Activated CD4-positive, alpha-beta memory T cell treated with anti-CD3 and anti-CD28 coated beads for 36 hours (primary cell): Measurements from ENCODE around the gene COLQ. TPM values are rescaled to one million over a fixed set of nuclear protein-coding genes. Genes with fewer than 3 reads are reported as not detected.

Experiments
- CTCF ChIA-PET: fragments of 350-600 bp; sonication (Branson Sonifier 250); formaldehyde crosslinking; loops from one replicate; lab custom pipeline; 2021; ENCODE audit warnings: antibody characterized with exemption, inconsistent platforms; lab: Charles Lee
- POLR2A ChIA-PET: fragments of 350-600 bp; sonication (Branson Sonifier 250); formaldehyde crosslinking; loops from one replicate; lab custom pipeline; 2021; ENCODE audit warnings: antibody characterized with exemption; lab: Charles Lee
- DNase-seq: peaks from one replicate; pipeline ENCODE4 v3.0.0-alpha.2; 2020
- H3K27ac Mint-ChIP-seq: one replicate; pipeline ENCODE4 v1.8.0; 2021; ENCODE audit warnings: mixed read lengths
- H3K27me3 Mint-ChIP-seq: one replicate; pipeline ENCODE4 v1.8.0; 2021; ENCODE audit warnings: mixed read lengths
- H3K36me3 Mint-ChIP-seq: one replicate; pipeline ENCODE4 v1.8.0; 2021; ENCODE audit warnings: mixed read lengths
- H3K4me1 Mint-ChIP-seq: one replicate; pipeline ENCODE4 v1.8.0; 2021; ENCODE audit warnings: low read depth, mixed read lengths
- H3K4me3 Mint-ChIP-seq: one replicate; pipeline ENCODE4 v1.8.0; 2021; ENCODE audit warnings: mild to moderate bottlenecking, mixed read lengths
- H3K9me3 Mint-ChIP-seq: one replicate; pipeline ENCODE4 v1.8.0; 2021; ENCODE audit warnings: mixed read lengths
- intact Hi-C: fragments of 100-400 bp; cut with micrococcal nuclease; formaldehyde crosslinking; loops from one replicate; pipeline ENCODE4 v1.15.1; 2023
- total RNA-seq, 2 experiments: library from RNA; stranded (reverse); gene quantifications; one replicate each; pipeline ENCODE4 v1.2.3, GENCODE V29; 2021

COLQ gene
- total RNA-seq, 2 experiments from 2014 or later, result 1.4 to 1.5 TPM

DNA sequence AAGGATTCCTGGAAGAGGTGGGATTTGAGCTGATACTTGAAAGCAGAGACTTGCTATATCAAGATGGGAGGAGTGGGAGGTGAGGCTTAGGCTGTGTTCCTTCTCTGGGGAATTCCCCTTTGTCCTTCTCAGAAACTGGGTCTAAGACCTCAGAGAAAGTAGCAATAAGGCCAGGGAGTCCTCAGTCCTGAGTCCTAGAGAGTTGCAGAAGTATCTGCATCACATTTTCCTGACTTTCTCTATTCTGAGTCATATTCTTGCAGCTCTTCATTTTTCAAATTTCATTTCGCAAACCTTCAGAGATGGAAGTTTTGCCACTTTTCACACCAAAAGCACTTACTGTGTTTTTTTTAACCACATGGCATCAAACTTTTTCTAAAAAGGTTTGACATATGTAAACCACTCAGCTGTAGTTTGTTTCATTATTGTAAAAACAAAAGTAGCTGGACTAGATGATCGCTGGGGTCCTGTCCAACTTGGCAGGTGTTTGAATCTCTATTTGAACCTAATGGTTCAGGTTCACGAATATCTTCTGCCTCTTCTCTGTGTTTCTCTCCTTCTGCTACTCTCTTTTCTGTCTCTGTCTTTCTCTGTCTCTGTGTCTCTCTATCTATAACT lies 21.3 kb downstream of the COLQ start:
- no peak for DNase-seq
- intact Hi-C loops, result loop anchor here (5.0 kb wide), 1 partner anchor 73 kb away; the partner anchor contains the start of genes EAF1 and METTL6
- no peak overlapping the region for H3K27ac Mint-ChIP-seq
- H3K27me3 Mint-ChIP-seq, result no peaks in the 10 kb centered on the region
- POLR2A ChIA-PET, result interaction anchor here (1.2 kb wide), 1 partner anchor 18 kb away, joined by 4 read pairs; no protein-coding TSS in a partner anchor
- H3K9me3 Mint-ChIP-seq, result no peaks in the 10 kb centered on the region
- peaks cover 25% of the 10 kb centered on the region for H3K4me1 Mint-ChIP-seq
- H3K4me3 Mint-ChIP-seq, result no peak overlapping the region
- CTCF ChIA-PET, result interaction anchor here (0.6 to 1.4 kb wide), 2 partner anchors 232 to 297 kb away, joined by 3 read pairs; no protein-coding TSS in a partner anchor
- no peaks in the 10 kb centered on the region for H3K36me3 Mint-ChIP-seq

DNA sequence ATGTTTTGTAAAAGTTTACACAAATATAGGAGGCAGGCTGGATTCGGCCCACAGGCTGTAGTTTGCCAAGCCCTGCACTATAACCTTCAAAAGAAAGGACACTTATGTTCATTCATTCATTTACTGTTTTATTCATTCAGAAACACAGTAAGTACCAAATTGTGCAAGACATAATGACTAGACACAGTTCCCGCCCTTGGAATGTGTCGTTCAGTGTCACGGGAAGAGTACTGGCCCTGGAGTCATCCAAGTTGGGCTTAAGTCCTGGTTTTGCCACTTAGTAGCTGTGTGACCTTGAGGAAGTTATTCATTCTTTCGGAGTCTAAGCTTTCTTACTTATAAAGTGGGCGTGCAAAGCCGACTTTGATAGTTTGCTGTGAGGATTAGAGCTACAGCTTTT lies 22.0 kb downstream of the COLQ start:
- intact Hi-C loops, result no loop called here
- CTCF ChIA-PET, result interaction anchor here (0.6 to 1.4 kb wide), 2 partner anchors 232 to 296 kb away, joined by 3 read pairs; no protein-coding TSS in a partner anchor
- H3K36me3 Mint-ChIP-seq, result no peaks in the 10 kb centered on the region
- no peak for DNase-seq
- no peak overlapping the region for H3K4me3 Mint-ChIP-seq
- H3K9me3 Mint-ChIP-seq, result no peaks in the 10 kb centered on the region
- H3K27me3 Mint-ChIP-seq, result no peaks in the 10 kb centered on the region
- no peak overlapping the region for H3K27ac Mint-ChIP-seq
- H3K4me1 Mint-ChIP-seq, result peaks cover 25% of the 10 kb centered on the region
- POLR2A ChIA-PET, result interaction anchor here (1.2 kb wide), 1 partner anchor 19 kb away, joined by 4 read pairs; no protein-coding TSS in a partner anchor

DNA sequence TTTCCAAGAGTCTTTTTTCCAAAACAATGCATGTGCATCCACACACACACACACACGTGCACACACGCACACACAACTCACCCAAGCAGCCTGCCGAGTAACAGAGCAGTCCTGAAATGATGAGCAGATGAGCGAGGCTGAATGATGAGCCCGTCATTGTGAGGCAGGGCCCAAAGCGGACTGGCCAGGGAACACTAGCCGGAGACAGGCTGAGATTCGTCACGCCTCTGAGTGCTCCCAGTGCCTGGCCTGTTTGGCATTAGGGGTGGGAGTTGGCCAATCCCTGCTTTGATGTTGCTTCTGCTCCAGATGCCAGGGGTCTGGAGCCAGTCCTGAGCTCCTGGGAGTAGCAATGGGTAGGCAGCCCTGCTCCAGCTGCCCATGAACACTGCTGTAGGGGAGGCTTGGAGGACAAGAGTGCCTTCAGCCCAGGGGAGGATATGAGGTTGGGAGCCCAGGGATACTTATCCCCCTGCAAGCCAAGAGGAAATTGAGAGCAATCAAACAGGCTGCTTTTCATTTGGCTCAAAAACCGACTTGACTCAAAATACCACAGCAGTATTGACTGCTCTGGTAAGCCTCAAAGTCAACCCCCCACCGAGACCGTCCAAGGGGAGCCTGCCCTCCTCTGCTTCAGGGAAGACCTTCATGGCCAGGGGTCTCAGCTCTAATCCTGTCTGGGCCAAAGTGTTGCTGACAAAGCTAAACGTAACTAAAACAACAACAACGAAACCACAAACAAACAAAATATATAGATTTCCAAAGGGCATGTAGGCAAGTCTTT lies 22.9 kb downstream of the COLQ start:
- DNase-seq, result no peak
- H3K9me3 Mint-ChIP-seq, result no peaks in the 10 kb centered on the region
- H3K4me1 Mint-ChIP-seq, result peaks cover 25% of the 10 kb centered on the region
- H3K27ac Mint-ChIP-seq, result no peak overlapping the region
- CTCF ChIA-PET, result interaction anchor here (0.8 to 1.4 kb wide), 2 partner anchors 16 to 296 kb away, joined by 3 read pairs; no protein-coding TSS in a partner anchor
- H3K27me3 Mint-ChIP-seq, result no peaks in the 10 kb centered on the region
- intact Hi-C loops, result no loop called here
- H3K4me3 Mint-ChIP-seq, result no peak overlapping the region
- no peaks in the 10 kb centered on the region for H3K36me3 Mint-ChIP-seq
- POLR2A ChIA-PET, result no interaction called here

DNA sequence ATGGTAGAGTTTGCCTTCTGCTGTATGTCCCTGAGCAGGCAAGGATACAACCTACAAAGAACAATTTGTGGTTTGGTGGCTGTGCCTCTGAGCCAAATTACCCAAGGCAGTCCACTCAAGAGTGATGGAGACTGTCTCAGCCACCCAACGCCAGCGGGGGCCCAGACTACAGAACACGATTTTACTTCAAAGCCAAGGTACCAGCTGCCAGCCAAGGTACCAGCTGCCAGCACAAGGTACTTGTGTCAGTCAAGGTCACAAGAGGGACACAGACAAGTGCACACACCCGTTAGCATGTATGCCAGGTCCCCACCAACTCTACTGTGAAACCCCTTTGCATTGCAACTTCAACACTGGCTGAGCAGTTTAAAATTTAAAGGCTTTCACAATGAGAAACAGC lies 23.5 kb downstream of the COLQ start:
- no peaks in the 10 kb centered on the region for H3K27me3 Mint-ChIP-seq
- H3K4me3 Mint-ChIP-seq, result no peak overlapping the region
- no peaks in the 10 kb centered on the region for H3K36me3 Mint-ChIP-seq
- ChIA-PET CTCF (no interaction called here), POLR2A (no interaction called here)
- H3K9me3 Mint-ChIP-seq, result no peaks in the 10 kb centered on the region
- H3K4me1 Mint-ChIP-seq, result peaks cover 25% of the 10 kb centered on the region
- intact Hi-C loops, result no loop called here
- H3K27ac Mint-ChIP-seq, result no peak overlapping the region
- DNase-seq, result no peak

DNA sequence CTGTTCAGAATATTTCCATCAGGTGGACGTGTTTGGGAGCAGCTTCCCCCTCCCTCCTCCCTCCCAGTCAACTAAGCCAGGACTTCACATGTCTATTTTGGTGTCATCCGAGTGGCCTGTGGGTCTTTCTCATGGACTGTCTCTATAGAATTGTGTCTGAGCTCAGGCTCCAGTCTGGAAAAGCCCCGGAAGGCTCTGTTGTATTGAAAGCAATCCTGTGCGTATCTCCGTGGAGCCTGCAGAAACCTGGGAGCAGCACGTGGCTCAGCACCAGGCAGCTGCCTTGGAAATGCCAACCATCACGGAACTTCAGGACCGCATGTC lies 25.2 kb downstream of the COLQ start:
- no peaks in the 10 kb centered on the region for H3K36me3 Mint-ChIP-seq
- H3K4me1 Mint-ChIP-seq, result peaks cover 25% of the 10 kb centered on the region
- no peak overlapping the region for H3K27ac Mint-ChIP-seq
- POLR2A ChIA-PET, result no interaction called here
- no peak overlapping the region for H3K4me3 Mint-ChIP-seq
- intact Hi-C loops, result no loop called here
- no peaks in the 10 kb centered on the region for H3K27me3 Mint-ChIP-seq
- H3K9me3 Mint-ChIP-seq, result no peaks in the 10 kb centered on the region
- CTCF ChIA-PET, result no interaction called here
- DNase-seq, result no peak

DNA sequence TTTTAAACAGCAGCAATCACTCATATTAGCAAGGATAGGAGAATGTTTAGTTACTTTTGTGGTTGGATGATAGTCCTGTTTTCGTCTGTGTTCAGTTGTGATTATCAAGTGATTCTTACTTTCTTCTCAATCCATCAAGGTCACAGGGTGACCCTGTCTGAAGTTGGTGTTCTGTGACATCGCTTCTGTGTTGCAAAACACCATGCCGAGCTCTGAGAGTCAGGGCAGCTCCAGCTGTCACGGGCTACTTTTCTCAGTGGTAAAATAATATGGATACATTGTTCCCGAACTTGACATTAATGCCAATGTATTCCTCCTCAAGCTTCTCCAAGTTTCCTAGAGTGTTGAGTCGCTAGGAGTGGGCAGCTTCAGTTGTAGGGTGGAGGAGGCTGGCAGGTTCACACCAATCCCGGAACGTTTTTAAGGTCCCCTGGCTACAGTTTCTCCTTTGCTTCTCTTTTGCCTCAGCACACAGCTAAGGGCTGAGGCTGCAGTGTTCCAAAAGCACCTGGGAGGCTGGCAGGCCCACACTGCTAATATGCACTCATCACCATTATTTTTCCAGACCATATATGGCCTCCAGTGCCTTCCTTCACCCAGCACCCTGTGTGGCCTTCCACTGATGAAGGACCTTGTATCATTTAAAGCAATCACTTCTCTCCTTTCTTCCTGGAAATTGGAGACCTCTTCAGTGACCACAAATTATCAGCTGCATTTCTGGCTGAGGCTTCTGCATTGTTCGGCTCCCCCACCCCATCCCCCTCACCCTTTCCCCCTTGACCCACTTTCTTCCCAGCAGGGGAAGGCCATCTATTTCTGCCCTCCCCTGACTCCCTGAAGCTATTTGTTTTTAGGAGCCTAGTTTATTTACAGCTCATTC lies 25.8 kb downstream of the COLQ start:
- ChIA-PET CTCF (no interaction called here), POLR2A (no interaction called here)
- no peak for DNase-seq
- no peaks in the 10 kb centered on the region for H3K36me3 Mint-ChIP-seq
- peaks cover 21% of the 10 kb centered on the region for H3K4me1 Mint-ChIP-seq
- intact Hi-C loops, result no loop called here
- no peak overlapping the region for H3K27ac Mint-ChIP-seq
- H3K4me3 Mint-ChIP-seq, result no peak overlapping the region
- no peaks in the 10 kb centered on the region for H3K27me3 Mint-ChIP-seq
- no peaks in the 10 kb centered on the region for H3K9me3 Mint-ChIP-seq

DNA sequence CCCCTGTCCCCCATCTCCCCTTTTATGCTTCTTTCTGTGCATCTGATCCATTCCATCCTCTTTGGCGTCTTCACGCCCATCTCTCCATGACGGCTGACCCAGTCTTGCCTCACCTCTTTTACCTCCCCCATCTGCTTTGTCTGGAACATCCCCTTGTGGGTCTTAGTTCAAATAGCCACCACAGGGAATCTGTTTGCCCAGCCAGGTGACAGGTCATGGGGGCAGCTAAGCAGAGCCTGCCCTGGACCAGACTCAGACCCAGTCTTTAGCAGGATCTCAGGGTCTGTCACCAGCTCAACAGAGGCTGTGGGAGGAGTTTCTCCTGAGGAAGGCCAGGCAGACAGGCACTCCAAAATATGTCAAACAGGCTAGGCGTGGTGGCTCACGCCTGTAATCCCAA lies 28.1 kb downstream of the COLQ start:
- ChIA-PET CTCF (no interaction called here), POLR2A (no interaction called here)
- peaks cover 6% of the 10 kb centered on the region for H3K4me1 Mint-ChIP-seq
- no peaks in the 10 kb centered on the region for H3K36me3 Mint-ChIP-seq
- H3K4me3 Mint-ChIP-seq, result no peak overlapping the region
- H3K27ac Mint-ChIP-seq, result no peak overlapping the region
- DNase-seq, result no peak
- H3K27me3 Mint-ChIP-seq, result no peaks in the 10 kb centered on the region
- intact Hi-C loops, result no loop called here
- H3K9me3 Mint-ChIP-seq, result no peaks in the 10 kb centered on the region

DNA sequence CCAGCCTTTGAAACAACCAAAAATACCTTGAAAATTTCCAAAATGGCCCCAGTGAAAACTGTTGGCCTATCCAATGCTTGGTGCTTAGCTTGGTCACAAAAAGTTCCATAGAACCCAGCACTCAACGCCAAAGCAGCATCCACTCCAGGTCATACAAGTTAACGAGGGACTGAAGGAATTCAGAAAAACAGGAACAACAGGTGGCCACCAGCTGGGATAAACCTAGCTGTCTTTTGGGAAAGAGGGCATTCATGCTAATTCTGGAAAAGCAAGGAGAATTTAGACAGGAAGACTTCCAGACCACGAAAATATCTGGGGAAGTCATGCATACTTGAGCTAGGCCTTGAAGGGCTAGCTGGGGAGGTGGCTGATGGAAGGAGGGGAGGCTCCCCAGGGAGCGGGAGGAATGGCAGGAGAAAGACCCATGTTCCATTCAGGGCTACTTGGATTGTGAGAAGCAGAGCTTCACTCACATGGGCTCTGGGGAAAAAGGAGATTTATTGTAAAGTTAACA lies 28.6 kb downstream of the COLQ start:
- ChIA-PET POLR2A (no interaction called here), CTCF (no interaction called here)
- H3K4me3 Mint-ChIP-seq, result no peak overlapping the region
- no peaks in the 10 kb centered on the region for H3K36me3 Mint-ChIP-seq
- intact Hi-C loops, result no loop called here
- no peak for DNase-seq
- no peaks in the 10 kb centered on the region for H3K27me3 Mint-ChIP-seq
- no peak overlapping the region for H3K27ac Mint-ChIP-seq
- no peaks in the 10 kb centered on the region for H3K9me3 Mint-ChIP-seq
- H3K4me1 Mint-ChIP-seq, result peaks cover 6% of the 10 kb centered on the region

DNA sequence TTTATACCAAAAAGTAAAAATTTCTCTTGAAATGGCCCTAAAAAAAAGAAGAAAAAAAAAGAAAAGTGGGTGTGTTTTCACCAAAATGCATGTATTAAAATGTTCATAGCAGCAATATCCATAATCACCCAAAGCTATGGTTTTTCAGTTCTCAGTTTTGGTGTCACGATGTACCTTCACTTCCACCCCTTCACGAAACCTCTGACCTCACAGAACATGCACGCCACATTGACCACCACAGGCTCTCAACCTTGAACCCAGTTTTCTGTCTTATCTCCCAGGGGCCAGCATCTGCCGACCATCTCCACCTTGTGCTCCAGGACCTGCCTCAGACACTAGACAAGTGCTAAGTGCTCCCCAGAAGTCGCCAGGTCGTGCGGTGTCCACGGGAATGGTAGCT lies 30.4 kb downstream of the COLQ start:
- Mint-ChIP-seq H3K9me3 (no peaks in the 10 kb centered on the region), H3K36me3 (no peaks in the 10 kb centered on the region), H3K27ac (no peak overlapping the region), H3K4me1 (no peaks in the 10 kb centered on the region), H3K4me3 (no peak overlapping the region), H3K27me3 (no peaks in the 10 kb centered on the region)
- intact Hi-C loops, result no loop called here
- no peak for DNase-seq
- ChIA-PET POLR2A (no interaction called here), CTCF (interaction anchor here (0.9 kb wide), 1 partner anchor 372 kb away, joined by 3 read pairs; no protein-coding TSS in a partner anchor)

DNA sequence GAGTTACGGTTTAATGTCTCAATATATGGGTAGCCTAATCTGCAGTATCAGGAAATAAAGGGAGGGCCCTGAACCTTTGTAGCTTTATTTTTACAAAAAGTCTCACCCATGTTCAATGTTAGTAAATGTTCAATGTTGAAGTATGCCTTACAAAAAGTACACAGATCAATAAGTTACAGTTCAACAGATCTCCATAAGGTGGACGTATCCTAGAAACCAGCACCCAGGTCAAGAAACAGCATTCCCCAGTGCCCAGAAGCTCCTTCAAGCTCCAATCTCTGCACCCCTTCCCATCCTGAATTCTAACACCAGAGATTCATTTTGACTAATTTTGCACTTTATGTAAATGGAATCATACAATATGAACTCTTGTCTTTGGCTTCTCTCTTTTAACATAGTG lies 31.3 kb downstream of the COLQ start:
- POLR2A ChIA-PET, result no interaction called here
- H3K4me3 Mint-ChIP-seq, result no peak overlapping the region
- H3K36me3 Mint-ChIP-seq, result no peaks in the 10 kb centered on the region
- CTCF ChIA-PET, result interaction anchor here (0.9 kb wide), 1 partner anchor 371 kb away, joined by 3 read pairs; no protein-coding TSS in a partner anchor
- H3K27me3 Mint-ChIP-seq, result no peaks in the 10 kb centered on the region
- intact Hi-C loops, result no loop called here
- H3K4me1 Mint-ChIP-seq, result no peaks in the 10 kb centered on the region
- no peaks in the 10 kb centered on the region for H3K9me3 Mint-ChIP-seq
- DNase-seq, result no peak
- H3K27ac Mint-ChIP-seq, result no peak overlapping the region

DNA sequence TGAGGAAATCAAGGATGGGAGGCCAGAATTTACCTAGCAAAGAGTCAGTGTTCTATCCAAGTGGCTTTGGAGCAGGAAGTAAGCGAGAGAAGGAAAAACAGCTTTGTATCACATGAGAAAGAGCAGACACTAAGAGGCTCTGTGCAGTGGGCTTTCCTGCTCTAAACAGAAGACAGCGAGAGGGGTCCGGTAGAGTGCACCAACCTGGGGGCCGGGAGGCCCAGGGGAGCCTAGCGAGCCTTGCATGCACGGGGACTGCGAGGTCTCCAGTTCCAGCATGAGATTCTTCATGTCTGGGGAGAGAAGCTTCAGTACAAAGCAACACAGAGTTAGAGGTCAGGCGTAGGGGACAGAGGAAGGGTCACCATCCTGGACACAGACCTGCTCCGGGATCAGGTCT lies 33.5 kb downstream of the COLQ start:
- H3K9me3 Mint-ChIP-seq, result no peaks in the 10 kb centered on the region
- H3K27ac Mint-ChIP-seq, result no peak overlapping the region
- H3K4me1 Mint-ChIP-seq, result no peaks in the 10 kb centered on the region
- H3K36me3 Mint-ChIP-seq, result no peaks in the 10 kb centered on the region
- H3K4me3 Mint-ChIP-seq, result no peak overlapping the region
- intact Hi-C loops, result no loop called here
- POLR2A ChIA-PET, result no interaction called here
- CTCF ChIA-PET, result no interaction called here
- no peaks in the 10 kb centered on the region for H3K27me3 Mint-ChIP-seq
- DNase-seq, result no peak

DNA sequence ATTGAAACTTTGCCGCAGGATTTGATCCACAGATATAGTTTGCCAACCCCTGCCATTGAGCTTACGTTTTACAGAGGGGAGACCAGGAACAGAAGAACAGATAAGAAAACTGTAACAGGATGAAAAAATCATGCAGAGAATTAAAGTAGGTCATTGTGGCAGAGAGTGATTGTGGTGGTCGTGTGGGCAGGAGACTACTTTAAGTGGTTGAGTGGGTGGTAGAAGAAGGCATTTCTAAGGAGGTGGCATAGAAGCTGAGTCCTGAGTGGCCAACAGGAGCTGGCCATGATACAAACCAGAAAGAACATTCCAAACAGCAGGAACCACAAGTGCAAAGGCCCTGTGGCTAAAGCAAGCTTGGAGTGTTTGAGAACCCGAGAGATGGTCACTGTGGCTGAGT lies 34.5 kb downstream of the COLQ start:
- Mint-ChIP-seq H3K4me3 (no peak overlapping the region), H3K27me3 (no peaks in the 10 kb centered on the region), H3K27ac (no peak overlapping the region), H3K4me1 (no peaks in the 10 kb centered on the region), H3K9me3 (no peaks in the 10 kb centered on the region), H3K36me3 (no peaks in the 10 kb centered on the region)
- intact Hi-C loops, result no loop called here
- no peak for DNase-seq
- ChIA-PET POLR2A (no interaction called here), CTCF (no interaction called here)
